HG02610 (cell line): ENCODE measurements around the gene FOXO6.

Experiments
- ATAC-seq: cut with Tn5 transposase; IDR thresholded peaks from one replicate; pipeline ENCODE4 v1.9.1; 2021; ENCODE audit warnings: mild to moderate bottlenecking, moderate library complexity; ENCODE audit not compliant: unreplicated experiment

FOXO6 gene

DNA sequence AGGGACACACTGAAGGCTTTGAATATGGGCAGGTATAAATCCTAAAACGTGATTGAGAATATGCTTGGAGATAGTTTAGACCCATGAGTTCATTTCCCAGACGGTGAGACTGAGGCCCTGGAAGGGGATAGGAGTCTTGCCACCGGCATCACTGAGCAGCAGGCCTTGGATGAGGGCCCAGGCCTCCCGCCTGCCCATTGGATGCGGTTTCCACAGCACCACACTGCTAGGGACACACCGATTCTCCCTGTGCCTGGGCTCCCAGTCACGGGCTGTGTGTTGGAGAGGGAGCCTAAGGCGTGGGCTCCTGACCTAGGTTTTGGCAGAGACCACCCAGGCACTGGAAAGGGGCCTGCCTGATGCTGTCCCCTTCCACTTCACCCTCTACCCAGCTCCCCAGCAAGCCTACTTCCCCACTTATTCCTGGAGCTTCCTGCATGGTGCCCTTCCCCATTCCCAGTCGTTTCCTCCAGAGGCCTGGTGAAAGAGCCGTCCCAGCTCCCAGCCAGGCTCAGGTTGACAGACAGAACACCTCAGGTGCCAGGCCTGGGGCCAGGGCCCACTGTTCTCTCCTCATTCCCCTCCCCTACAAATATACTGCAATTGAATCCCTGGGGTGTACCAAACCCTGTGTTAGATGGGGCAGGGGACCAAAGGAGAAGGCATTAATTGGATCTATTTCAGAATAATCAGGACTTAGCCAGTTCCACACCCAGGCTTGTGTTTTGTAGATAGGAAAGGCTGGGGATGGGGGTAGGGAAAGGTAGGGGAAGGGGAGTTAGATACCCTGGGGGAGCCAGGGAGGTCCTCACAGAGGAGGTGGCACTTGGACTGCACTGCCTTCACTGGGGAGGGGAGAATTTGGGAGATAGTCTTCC lies 3.4 kb downstream of the FOXO6 start:
- ATAC-seq = no peak

- no peak for ATAC-seq
Observed at GRCh38 chr1:41365320-41365633, 4.0 kb downstream of the FOXO6 start.

DNA sequence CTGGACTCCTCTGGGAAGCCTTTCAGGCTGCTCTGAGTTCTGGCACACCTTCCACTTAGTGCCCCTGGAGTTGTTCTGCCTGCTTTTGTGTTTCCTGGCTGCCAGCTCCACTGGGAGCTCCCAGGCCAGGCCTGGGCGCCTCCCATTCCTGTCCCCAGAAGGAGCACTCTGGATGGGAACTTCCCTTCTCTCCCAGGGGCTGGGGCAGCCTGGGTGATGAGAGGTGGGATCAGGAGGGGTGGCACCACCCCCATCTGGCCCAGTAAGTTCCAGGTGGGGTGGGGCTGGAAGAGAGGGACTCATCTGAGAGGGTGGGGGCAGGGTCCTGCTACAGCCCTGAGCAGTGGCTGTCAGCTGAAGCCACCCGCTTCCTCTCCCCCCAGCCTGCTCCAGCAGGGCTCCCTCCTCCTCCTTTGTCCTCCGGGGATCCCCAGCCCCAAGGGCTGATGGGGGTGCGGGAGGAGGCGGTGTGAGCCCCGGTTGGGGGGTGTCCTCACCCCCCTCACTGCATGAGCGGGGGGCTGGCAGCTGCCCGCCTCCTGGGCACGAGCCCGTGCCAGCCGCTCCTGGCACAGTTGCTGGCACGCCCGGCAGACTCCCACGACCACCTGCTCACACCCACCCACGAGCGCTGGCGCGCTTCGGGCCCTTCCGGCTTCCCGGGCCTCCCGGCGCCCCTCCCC lies 4.7 kb downstream of the FOXO6 start:
- ATAC-seq = no peak

- no peak for ATAC-seq
Observed at GRCh38 chr1:41366455-41367287, 5.4 kb downstream of the FOXO6 start.

DNA sequence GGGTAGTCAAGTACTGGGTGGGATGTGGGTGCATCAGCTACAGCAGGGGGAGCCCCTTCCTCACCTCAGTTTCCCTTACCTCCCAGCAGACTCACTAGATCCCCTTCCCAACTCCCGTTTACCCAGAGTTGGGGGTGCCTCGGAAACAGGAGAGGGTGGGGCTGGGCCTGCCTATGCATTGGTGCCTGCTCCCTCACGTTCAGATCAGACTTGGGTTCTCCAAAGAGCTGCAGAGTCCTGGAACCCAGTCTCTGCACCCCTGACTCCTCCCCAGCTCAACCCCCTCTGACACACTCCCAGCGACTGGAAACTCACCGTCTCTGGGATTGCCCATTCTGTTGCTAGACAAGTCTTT lies 6.0 kb downstream of the FOXO6 start:
- ATAC-seq = no peak

DNA sequence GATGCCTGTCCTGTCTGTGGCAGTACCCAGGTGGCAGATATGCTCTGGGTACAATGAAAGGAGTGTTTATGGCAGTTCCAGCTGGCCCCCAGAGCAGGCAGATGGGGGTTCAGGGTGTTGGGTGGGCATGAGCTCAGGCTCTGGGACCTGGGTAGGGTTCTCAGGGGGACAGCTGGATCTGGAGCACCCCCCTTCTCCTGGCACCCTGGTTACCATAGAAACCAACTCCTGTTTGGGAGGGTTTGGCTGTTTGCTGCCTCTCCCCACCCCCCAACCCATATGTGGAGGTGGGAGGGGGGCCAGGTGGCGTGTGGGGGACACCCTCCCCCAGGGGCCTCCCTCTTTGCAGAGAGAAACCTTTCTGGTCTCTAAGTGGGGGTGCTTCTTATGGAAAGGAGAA lies 7.1 kb downstream of the FOXO6 start:
- no peak for ATAC-seq

- no peak for ATAC-seq
Observed at GRCh38 chr1:41368801-41369200, 7.6 kb downstream of the FOXO6 start.

GRCh38 chr1:41369531-41369930 lies 8.3 kb downstream of the FOXO6 start:
- no peak for ATAC-seq

GRCh38 chr1:41370225-41370624 lies 9.0 kb downstream of the FOXO6 start:
- ATAC-seq = no peak

GRCh38 chr1:41370756-41371420 lies 9.7 kb downstream of the FOXO6 start:
- ATAC-seq = no peak

GRCh38 chr1:41371630-41372599 lies 10.7 kb downstream of the FOXO6 start:
- ATAC-seq = no peak

- no peak for ATAC-seq
Observed at GRCh38 chr1:41372600-41372993, 11.4 kb downstream of the FOXO6 start.

- no peak for ATAC-seq
Observed at GRCh38 chr1:41373373-41373772, 12.1 kb downstream of the FOXO6 start.

DNA sequence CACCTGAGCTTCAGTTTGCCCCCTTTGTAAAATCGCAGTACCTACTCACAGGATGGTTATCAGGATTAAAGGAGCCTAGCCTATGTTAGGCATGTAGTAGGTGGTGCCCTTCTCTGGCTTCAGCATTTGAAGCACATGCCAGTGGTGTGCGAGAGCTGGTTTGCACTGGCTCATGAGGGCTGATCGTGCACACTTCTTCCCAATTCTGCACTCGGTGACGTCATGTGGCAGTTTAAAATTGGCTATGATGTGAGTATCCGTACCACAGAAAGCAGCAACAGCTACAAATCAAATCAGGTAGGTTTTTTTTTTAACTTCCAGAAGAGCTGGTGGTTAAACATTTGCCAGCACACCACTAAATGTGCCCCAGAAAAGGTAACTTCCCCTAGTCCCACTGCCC lies 13.5 kb downstream of the FOXO6 start:
- no peak for ATAC-seq

DNA sequence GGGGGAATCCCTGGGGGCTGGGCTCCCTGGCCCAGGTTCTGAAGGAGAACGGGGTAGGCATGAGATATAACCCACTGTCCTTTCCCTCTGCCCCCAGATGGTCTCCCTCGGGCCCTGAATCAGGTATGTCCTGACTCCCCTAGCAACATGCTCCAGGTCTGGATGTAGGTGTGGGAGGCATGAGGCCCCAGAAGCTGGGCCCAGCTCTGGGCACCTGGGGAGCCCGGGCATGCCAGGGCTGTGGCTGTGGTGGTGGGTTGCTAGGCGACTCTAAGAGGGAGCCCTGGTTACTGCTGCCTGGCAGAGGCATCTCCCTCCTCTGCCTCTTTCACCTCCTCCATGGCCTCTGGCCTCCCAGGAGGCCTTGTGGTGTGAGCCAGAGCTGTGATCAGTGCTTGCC lies 16.2 kb downstream of the FOXO6 start:
- ATAC-seq = no peak

DNA sequence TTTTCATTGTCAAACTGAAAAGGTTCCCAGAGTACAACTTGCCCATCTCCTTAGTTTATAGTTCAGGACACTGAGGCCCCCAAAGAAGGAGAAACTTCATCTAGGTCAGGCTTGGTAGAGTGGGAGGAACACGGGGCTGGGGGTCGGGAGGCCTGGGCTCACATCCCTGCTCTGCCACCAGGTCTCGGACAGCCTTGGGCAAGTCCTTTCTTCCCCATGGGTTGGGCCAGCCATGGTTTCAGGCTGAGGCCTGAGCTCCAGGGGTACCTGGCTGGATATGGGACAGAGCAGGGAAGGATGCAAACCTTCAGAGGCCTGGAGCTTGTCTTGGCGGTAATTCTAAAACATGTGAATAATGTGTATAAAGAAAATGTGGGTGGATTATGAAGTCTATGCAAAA lies 17.0 kb downstream of the FOXO6 start:
- ATAC-seq = no peak

GRCh38 chr1:41378999-41379737 lies 17.9 kb downstream of the FOXO6 start:
- ATAC-seq = no peak

DNA sequence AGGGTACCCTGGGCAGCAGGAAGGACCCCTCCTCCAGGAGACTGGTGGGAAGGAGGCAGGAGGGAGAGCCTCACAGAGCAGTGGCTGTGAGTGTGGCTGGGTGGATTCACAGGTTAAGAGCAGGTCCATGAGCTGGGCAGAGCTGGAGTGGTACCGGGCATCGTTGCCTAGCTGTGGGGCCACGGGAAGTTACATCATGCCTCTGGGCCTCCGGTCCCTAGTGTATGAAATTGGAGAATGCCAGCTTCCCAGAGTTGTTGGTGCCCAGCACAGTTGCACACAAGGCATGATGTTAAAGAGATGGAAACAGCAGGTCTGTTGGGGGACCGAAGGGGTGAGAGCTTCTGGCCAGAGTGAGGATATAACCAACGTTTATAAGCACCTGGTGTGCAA lies 18.5 kb downstream of the FOXO6 start:
- ATAC-seq = no peak

DNA sequence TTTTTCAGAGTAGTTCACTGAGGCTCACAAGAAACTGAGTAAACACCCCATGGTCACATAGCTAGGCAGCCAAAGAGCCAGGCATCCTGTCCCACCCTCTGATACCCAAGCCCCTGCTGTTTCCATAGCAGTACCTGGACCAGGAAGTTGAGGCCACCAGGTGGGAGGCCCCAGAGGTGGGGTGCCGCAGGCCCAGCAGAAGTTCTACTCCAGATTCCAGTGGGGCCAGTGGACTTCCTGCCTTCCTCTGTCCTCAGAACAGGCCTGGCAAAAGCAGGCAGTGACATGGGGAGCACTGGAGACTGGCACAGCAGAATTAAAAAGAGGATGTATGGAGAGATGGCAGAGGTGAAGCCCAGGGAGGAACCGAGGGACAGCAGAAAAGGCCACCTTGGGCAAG lies 19.0 kb downstream of the FOXO6 start:
- no peak for ATAC-seq
